Sigmoid colon (tissue), 4 donors: ENCODE results near the gene CALHM2.

Experiments
- EP300 ChIP-seq, 4 donors: sonication (generic); formaldehyde crosslinking; IDR thresholded peaks; one replicate each; pipeline ENCODE4 v1.6.1; 2017; ENCODE audit warnings: antibody characterized with exemption in 4 of 4
- POLR2A ChIP-seq, 2 donors: fragments of 450-650 bp; IDR thresholded peaks; one replicate each; pipeline ENCODE4 v1.6.1; 2016; ENCODE audit warnings: antibody characterized with exemption in 2 of 2, mild to moderate bottlenecking in 2 of 2, moderate library complexity in 2 of 2
- POLR2AphosphoS5 ChIP-seq, 4 donors: sonication (generic); formaldehyde crosslinking; IDR thresholded peaks; one replicate each; pipeline ENCODE4 v1.6.1; 2017; ENCODE audit warnings: antibody characterized with exemption in 4 of 4
- TF ChIP-seq, protein P1 (sequence below), 4 experiments: fragments of 450-650 bp in 3 of 4; fragments of 200-600 bp in 1 of 4; IDR thresholded peaks; one replicate each; pipeline ENCODE4 v1.5.1; 2016 to 2019; ENCODE audit warnings: antibody characterized with exemption in 4 of 4, mild to moderate bottlenecking in 3 of 4, moderate library complexity in 2 of 4

DNA sequence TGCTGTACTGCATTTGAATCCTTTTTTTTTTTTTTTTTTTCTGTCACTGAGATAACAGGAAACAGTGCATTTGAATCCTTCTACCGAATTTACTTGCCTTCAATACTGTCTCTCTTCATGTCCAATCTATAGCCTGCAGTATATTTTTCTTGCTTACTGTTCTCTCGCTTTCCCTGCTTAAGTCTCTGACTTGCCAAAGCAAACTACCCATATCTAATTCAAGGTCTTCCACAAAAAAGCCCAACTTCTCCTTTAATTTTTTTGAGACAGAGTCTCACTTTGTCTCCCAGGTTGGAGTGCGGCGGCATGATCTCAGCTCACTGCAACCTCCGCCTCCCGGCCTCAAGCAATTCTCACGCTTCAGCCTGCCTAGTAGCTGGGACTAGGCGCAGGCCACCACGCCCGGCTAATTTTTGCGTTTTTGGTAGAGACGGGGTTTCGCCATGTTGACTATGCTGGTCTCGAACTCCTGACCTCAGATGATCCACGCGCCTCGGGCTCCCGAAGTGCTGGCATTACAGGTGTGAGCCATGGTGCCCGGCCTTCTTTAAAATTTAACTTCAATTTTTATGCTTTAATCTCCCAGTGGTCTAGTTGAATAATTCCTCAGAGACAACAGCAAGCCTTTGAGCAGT lies 54.9 kb downstream of the CALHM2 start:
- TF ChIP-seq POLR2A (IDR thresholded peaks at IDR 0.05) (no peak), EP300 (IDR thresholded peaks at IDR 0.05) (no peak), POLR2AphosphoS5 (IDR thresholded peaks at IDR 0.05) (no peak)
- TF ChIP-seq, protein P1, sequence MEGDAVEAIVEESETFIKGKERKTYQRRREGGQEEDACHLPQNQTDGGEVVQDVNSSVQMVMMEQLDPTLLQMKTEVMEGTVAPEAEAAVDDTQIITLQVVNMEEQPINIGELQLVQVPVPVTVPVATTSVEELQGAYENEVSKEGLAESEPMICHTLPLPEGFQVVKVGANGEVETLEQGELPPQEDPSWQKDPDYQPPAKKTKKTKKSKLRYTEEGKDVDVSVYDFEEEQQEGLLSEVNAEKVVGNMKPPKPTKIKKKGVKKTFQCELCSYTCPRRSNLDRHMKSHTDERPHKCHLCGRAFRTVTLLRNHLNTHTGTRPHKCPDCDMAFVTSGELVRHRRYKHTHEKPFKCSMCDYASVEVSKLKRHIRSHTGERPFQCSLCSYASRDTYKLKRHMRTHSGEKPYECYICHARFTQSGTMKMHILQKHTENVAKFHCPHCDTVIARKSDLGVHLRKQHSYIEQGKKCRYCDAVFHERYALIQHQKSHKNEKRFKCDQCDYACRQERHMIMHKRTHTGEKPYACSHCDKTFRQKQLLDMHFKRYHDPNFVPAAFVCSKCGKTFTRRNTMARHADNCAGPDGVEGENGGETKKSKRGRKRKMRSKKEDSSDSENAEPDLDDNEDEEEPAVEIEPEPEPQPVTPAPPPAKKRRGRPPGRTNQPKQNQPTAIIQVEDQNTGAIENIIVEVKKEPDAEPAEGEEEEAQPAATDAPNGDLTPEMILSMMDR (IDR thresholded peaks at IDR 0.05): no peak
